ENCODE measurements around the gene JAK3. TPM values are rescaled to one million over a fixed set of nuclear protein-coding genes. Genes with fewer than 3 reads are reported as not detected.
A peak's percentile ranks its signal among the peaks of the same experiment; 100 is the strongest.
"Not testable (repeated sequence)": the region's sequence is repeated elsewhere in the genome, so short reads cannot be mapped to it uniquely, and the experiment has no call there.

The JAK3 gene
- total RNA-seq, 1 donor from 2014 or later = 15.9 TPM

- no peak for ATAC-seq
- intact Hi-C loops (cut with DNase I) = no loop called here
- Histone ChIP-seq H3K9me3 (no peaks in the 10 kb centered on the region), H3K27ac (no peak overlapping the region), H3K4me3 (no peak overlapping the region), H3K27me3 (ENCODE audit: low read depth) (peaks cover 22% of the 10 kb centered on the region), H3K4me1 (peaks cover 10% of the 10 kb centered on the region), H3K36me3 (no peaks in the 10 kb centered on the region)
- no peak for TF ChIP-seq CTCF (IDR thresholded peaks at IDR 0.05)
- DNase-seq = no peak
Measured at GRCh38 chr19:17780781-17781180, 67.0 kb downstream of the JAK3 start.

- Histone ChIP-seq H3K36me3 (no peaks in the 10 kb centered on the region), H3K9me3 (no peaks in the 10 kb centered on the region), H3K27me3 (ENCODE audit: low read depth) (peaks cover 22% of the 10 kb centered on the region), H3K4me1 (peaks cover 10% of the 10 kb centered on the region), H3K27ac (no peak overlapping the region), H3K4me3 (peak overlapping the region; percentile 39)
- DNase-seq (peak; percentile 76), ATAC-seq (peak; percentile 17 to 37)
- TF ChIP-seq CTCF (IDR thresholded peaks at IDR 0.05) = no peak
- intact Hi-C loops (cut with DNase I) = no loop called here
Measured at GRCh38 chr19:17778968-17779929, 68.5 kb downstream of the JAK3 start.

- peaks cover 10% of the 10 kb centered on the region for H3K4me1 ChIP-seq
- DNase-seq = peak; percentile 88
- H3K4me3 ChIP-seq = peak overlapping the region; percentile 39
- H3K36me3 ChIP-seq = no peaks in the 10 kb centered on the region
- H3K9me3 ChIP-seq = no peaks in the 10 kb centered on the region
- H3K27ac ChIP-seq = no peak overlapping the region
- ATAC-seq = peak; percentile 73 to 85
- H3K27me3 ChIP-seq (ENCODE audit: low read depth) = peaks cover 22% of the 10 kb centered on the region
- TF ChIP-seq CTCF (IDR thresholded peaks at IDR 0.05) = no peak
- intact Hi-C loops (cut with DNase I) = no loop called here
Measured at GRCh38 chr19:17778251-17778967, 69.4 kb downstream of the JAK3 start.

GRCh38 chr19:17777840-17778239 lies 69.9 kb downstream of the JAK3 start:
- H3K9me3 ChIP-seq; ATAC-seq; H3K36me3 ChIP-seq; H3K4me3 ChIP-seq; H3K27ac ChIP-seq; DNase-seq; intact Hi-C loops (cut with DNase I): not testable (repeated sequence)
- Histone ChIP-seq H3K4me1 (peaks cover 10% of the 10 kb centered on the region), H3K27me3 (ENCODE audit: low read depth) (peaks cover 22% of the 10 kb centered on the region)

GRCh38 chr19:17775991-17776803 lies 71.6 kb downstream of the JAK3 start:
- no peaks in the 10 kb centered on the region for H3K36me3 ChIP-seq
- H3K4me3 ChIP-seq = no peak overlapping the region
- DNase-seq (peak; percentile 82), ATAC-seq (peak; percentile 49 to 50)
- intact Hi-C loops (cut with DNase I) = no loop called here
- peaks cover 10% of the 10 kb centered on the region for H3K4me1 ChIP-seq
- no peaks in the 10 kb centered on the region for H3K9me3 ChIP-seq
- no peak for TF ChIP-seq CTCF (IDR thresholded peaks at IDR 0.05)
- peaks cover 22% of the 10 kb centered on the region for H3K27me3 ChIP-seq (ENCODE audit: low read depth)
- no peak overlapping the region for H3K27ac ChIP-seq
